Small intestine (tissue), 7 donors: ENCODE data around the gene AATK. TPM values are rescaled to one million over a fixed set of nuclear protein-coding genes. Genes with fewer than 3 reads are reported as not detected.

Experiments used
- DNase-seq, 2 donors: peaks; one replicate each; pipeline versions ENCODE4 v3.0.0 to v3.0.0-alpha.2; 2013
- FAIRE-seq: peaks from 2 replicates; lab custom pipeline; 2012; peaks lifted over from hg19 to GRCh38; lab: Jason Lieb, UNC
- H3K27ac ChIP-seq, 3 donors: one replicate each; pipeline ENCODE4 v1.5.1; 2013; ENCODE audit warnings: low read length in 2 of 3, mild to moderate bottlenecking in 2 of 3, control low read depth in 1 of 3, inconsistent platforms in 1 of 3, low read depth in 1 of 3, moderate library complexity in 1 of 3
- H3K27me3 ChIP-seq, 3 donors: one replicate each; pipeline ENCODE4 v1.6.1; 2013; ENCODE audit warnings: low read length in 3 of 3, inconsistent platforms in 1 of 3; ENCODE audit not compliant: control insufficient read depth in 3 of 3, insufficient read depth in 3 of 3
- H3K36me3 ChIP-seq, 3 donors: one replicate each; pipeline ENCODE4 v1.6.1; 2013; ENCODE audit warnings: low read length in 3 of 3, inconsistent platforms in 1 of 3, low read depth in 1 of 3, mild to moderate bottlenecking in 1 of 3, moderate library complexity in 1 of 3; ENCODE audit not compliant: control insufficient read depth in 3 of 3, insufficient read depth in 2 of 3
- H3K4me1 ChIP-seq, 3 donors: one replicate each; pipeline ENCODE4 v1.6.1; 2013; ENCODE audit warnings: low read length in 2 of 3, inconsistent platforms in 1 of 3, low read depth in 1 of 3, mild to moderate bottlenecking in 1 of 3, moderate library complexity in 1 of 3; ENCODE audit not compliant: control insufficient read depth in 3 of 3, insufficient read depth in 2 of 3
- H3K4me3 ChIP-seq, 3 donors: one replicate each; pipeline ENCODE4 v1.5.1; 2013; ENCODE audit warnings: low read length in 3 of 3, control low read depth in 1 of 3, inconsistent platforms in 1 of 3, low read depth in 1 of 3, mild to moderate bottlenecking in 1 of 3, moderate library complexity in 1 of 3
- H3K9me3 ChIP-seq, 2 donors: one replicate each; pipeline ENCODE4 v1.6.1; 2013; ENCODE audit warnings: low read depth in 1 of 2, low read length in 1 of 2; ENCODE audit not compliant: control insufficient read depth in 2 of 2, insufficient read depth in 1 of 2
- WGBS, 3 donors: extraction: QIAGEN DNeasy Blood & Tissue Kit; methylation state at CpG; one replicate each; pipeline ENCODE4 v1.1.7; 2013; 5-methylcytosine and 5-hydroxymethylcytosine counted together
- polyA plus RNA-seq, 4 donors: library from polyadenylated mRNA; stranded (reverse) in 3 of 4; unstranded in 1 of 4; fragments of 200-250 nt in 3 of 4; fragments of 120-200 nt in 1 of 4; gene quantifications; one replicate each; pipeline versions ENCODE4 v1.2.1 to v1.2.3, GENCODE V29; 2013
- donor health status: healthy with polysubstance abuse.
- donor health status: control.
- donor health status: control.
- donor health status: Bipolar disorder and iron deficiency.
- donor health status: healthy.

AATK gene
- polyA plus RNA-seq, 4 donors: 33.1 to 118 (median 95.7) TPM

- no peaks in the 10 kb centered on the region for H3K9me3 ChIP-seq
- WGBS, 3 donors: 91 to 92% (median 91%) methylated on average over 15 of the region's 15 CpGs
- DNase-seq (no peak), FAIRE-seq (no peak)
- H3K36me3 ChIP-seq: peaks cover 0 to 9% (median 0%) of the 10 kb centered on the region in 3 donors
- H3K27me3 ChIP-seq: no peaks in the 10 kb centered on the region
- no peak overlapping the region for H3K27ac ChIP-seq
- H3K4me1 ChIP-seq: peaks cover 0 to 22% (median 0%) of the 10 kb centered on the region in 3 donors
- no peak overlapping the region for H3K4me3 ChIP-seq
Measured at GRCh38 chr17:81138083-81138482, 27.9 kb downstream of the AATK start.

DNA sequence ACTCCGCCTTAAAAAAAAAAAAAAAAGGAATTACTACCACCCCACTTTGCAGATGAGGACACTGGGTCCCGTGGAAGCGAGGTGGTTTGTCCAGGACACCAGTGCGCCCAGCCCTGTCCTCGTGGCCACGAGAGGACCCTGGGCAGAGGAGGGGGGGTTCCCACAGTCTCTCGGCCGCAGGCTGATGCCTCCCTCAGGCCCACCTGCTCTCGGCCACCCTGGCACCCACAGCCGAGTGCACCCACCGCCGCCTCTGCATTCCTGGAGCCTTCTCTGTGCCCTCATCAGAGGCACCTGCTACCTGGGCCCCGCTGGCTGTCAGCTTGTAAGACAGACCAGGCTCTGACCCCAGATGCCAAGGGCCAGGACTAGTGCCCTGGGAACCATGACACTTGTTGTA lies 28.8 kb downstream of the AATK start:
- H3K4me1 ChIP-seq: peaks cover 0 to 24% (median 0%) of the 10 kb centered on the region in 3 donors
- DNase-seq (no peak), FAIRE-seq (no peak)
- 84 to 94% (median 92%) methylated on average over 10 to 13 of the region's 13 CpGs for WGBS, 3 donors
- no peak overlapping the region for H3K4me3 ChIP-seq
- H3K27ac ChIP-seq: no peak overlapping the region
- no peaks in the 10 kb centered on the region for H3K27me3 ChIP-seq
- no peaks in the 10 kb centered on the region for H3K9me3 ChIP-seq
- peaks cover 0 to 9% (median 0%) of the 10 kb centered on the region in 3 donors for H3K36me3 ChIP-seq

DNA sequence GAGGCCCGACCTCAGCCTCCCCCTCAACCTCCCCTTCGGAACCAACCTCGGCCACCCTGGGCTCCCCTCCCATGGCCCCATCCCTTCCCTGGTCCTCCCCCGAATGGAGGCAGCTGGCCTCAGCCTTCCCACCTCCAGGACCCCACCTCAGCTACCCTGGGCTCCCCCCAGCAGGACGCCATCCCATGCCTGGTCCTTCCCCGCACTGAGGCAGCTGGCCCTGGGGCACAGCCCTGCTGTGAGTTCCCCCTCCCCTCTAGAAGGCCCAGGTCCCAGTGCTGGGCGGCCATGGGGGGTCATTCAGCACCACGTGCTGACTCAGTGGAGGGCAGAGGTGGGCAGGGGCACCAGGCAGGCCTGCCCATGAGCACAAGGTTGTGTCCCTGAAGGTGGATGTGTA lies 29.7 kb downstream of the AATK start:
- DNase-seq (no peak), FAIRE-seq (no peak)
- Histone ChIP-seq H3K9me3 (no peaks in the 10 kb centered on the region), H3K4me1 (peaks cover 0 to 25% (median 0%) of the 10 kb centered on the region in 3 donors), H3K4me3 (no peak overlapping the region), H3K36me3 (peaks cover 0 to 9% (median 0%) of the 10 kb centered on the region in 3 donors), H3K27ac (no peak overlapping the region), H3K27me3 (no peaks in the 10 kb centered on the region)
- WGBS, 3 donors: 54 to 78% (median 67%) methylated on average over 7 to 8 of the region's 8 CpGs

- Histone ChIP-seq H3K36me3 (peaks cover 0 to 13% (median 0%) of the 10 kb centered on the region in 3 donors), H3K4me3 (no peak overlapping the region), H3K27ac (no peak overlapping the region), H3K9me3 (no peaks in the 10 kb centered on the region), H3K27me3 (no peaks in the 10 kb centered on the region), H3K4me1 (peaks cover 0 to 25% (median 0%) of the 10 kb centered on the region in 3 donors)
- FAIRE-seq (no peak), DNase-seq (peak in 1 of 2 donors; percentile 39)
- WGBS, 3 donors: 34 to 63% (median 41%) methylated on average over 24 to 28 of the region's 28 CpGs
Measured at GRCh38 chr17:81135505-81136278, 30.3 kb downstream of the AATK start.

GRCh38 chr17:81134064-81134781 lies 31.8 kb downstream of the AATK start:
- FAIRE-seq (no peak), DNase-seq (peak in 1 of 2 donors; percentile 71)
- Histone ChIP-seq H3K27ac (peak overlapping the region in 1 of 3 donors; percentile 97), H3K27me3 (no peaks in the 10 kb centered on the region), H3K9me3 (no peaks in the 10 kb centered on the region), H3K4me1 (peaks cover 0 to 36% (median 0%) of the 10 kb centered on the region in 3 donors), H3K36me3 (peaks cover 0 to 24% (median 0%) of the 10 kb centered on the region in 3 donors), H3K4me3 (no peak overlapping the region)
- 71 to 78% (median 76%) methylated on average over 25 to 28 of the region's 28 CpGs for WGBS, 3 donors

DNA sequence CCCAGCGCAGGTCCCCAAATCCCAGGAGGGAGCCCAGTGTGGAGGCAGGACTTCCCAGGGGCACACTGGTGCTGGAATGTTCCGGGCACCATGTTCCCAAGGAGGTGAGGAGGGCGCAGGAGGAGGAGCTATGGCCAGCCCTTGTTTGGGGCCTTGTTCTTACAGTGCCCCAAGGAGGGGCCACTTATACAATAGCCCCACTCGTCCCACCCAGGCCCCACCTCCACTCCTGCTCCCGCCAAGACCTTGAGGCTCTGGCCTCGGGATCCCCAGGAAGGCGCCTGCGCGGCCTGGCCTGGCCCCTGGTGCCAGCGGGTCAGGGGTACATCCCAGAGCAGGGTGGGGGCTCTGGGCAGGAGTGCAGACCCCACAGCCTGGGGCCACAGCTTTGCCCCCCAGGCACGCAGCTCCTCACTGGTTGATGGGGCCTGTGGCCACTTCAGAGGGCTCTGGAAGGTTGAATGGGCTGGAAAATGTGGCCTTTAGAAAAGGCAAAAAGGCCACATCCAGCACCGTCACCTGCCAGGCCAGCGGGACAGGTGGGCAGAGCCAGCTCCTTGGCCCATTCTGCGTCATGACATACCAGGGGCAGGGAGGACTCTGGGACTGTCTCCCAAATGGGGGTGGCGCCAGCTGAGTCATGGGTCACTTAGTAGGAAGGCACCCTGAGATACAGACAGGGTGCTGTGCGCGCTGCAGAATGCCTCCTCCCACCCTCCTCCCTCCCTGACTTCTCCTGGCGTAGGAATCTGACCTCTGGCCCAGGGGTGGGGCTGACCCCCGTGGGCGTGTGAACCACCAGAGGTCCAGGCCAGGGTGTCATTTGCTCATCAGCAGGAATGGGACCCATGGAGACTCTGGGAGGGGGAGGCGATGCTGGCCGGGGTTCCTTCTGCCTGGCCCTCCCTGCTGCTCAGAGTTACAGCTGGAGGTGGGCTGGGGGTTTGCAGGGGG lies 33.0 kb downstream of the AATK start:
- peaks cover 0 to 36% (median under 1%) of the 10 kb centered on the region in 3 donors for H3K36me3 ChIP-seq

DNA sequence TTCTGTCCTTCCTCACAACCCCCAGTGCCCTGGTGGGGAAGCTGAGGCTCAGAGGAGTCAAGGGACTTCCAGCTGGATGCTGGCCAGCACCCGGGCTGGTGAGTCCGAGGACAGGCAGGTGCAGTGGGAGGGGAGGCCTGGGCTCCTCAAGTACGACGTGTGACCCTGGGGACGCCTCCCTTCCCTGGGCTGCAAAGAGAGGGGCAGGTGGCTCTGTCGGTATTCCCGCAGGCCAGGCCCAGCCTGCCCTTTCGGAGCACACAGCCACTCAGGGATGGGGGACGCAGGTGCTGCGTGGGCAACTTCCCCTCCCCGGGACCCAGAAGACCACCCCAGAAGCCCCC lies 33.9 kb downstream of the AATK start:
- DNase-seq (no peak), FAIRE-seq (no peak)
- peak overlapping the region; percentile 83 to 99 (median 97) for H3K27ac ChIP-seq
- no peaks in the 10 kb centered on the region for H3K9me3 ChIP-seq
- peaks cover 0 to 38% (median 0%) of the 10 kb centered on the region in 3 donors for H3K4me1 ChIP-seq
- no peaks in the 10 kb centered on the region for H3K27me3 ChIP-seq
- H3K36me3 ChIP-seq: peaks cover 0 to 45% (median 2%) of the 10 kb centered on the region in 3 donors
- H3K4me3 ChIP-seq: peak overlapping the region in 2 of 3 donors; percentile 48 to 74
- 15 to 60% (median 24%) methylated on average over 10 to 11 of the region's 11 CpGs for WGBS, 3 donors

More for the DNA sequence above, 33.0 kb downstream of the AATK start:
- no peaks in the 10 kb centered on the region for H3K27me3 ChIP-seq
- H3K4me1 ChIP-seq: peaks cover 0 to 38% (median 0%) of the 10 kb centered on the region in 3 donors
- DNase-seq (peak; percentile 80 to 94), FAIRE-seq (no peak)
- WGBS, 3 donors: 28 to 68% (median 42%) methylated on average over 21 to 22 of the region's 22 CpGs
- H3K9me3 ChIP-seq: no peaks in the 10 kb centered on the region
- H3K27ac ChIP-seq: peak overlapping the region; percentile 83 to 99 (median 97)
- H3K4me3 ChIP-seq: peak overlapping the region in 2 of 3 donors; percentile 48 to 74
